Upper lobe of left lung (tissue), 6 donors: Measurements from ENCODE around the gene E2F4. TPM values are rescaled to one million over a fixed set of nuclear protein-coding genes. Genes with fewer than 3 reads are reported as not detected.

Experiments
- ATAC-seq, 2 donors: fragments of 200-7000 bp; cut with Tn5 transposase; one replicate each; pipeline ENCODE4 v1.9.1; 2022; ENCODE audit warnings: mild to moderate bottlenecking in 2 of 2, moderate library complexity in 2 of 2; ENCODE audit not compliant: low FRiP score in 2 of 2
- DNase-seq, 2 donors: peaks; one replicate each; pipeline ENCODE4 v3.0.0-alpha.2; 2019 to 2020
- H3K27ac ChIP-seq, 4 donors: fragments of 200-600 bp; sonication (generic); one replicate each; pipeline ENCODE4 v1.5.1; 2016 to 2019
- H3K27me3 ChIP-seq, 4 donors: fragments of 200-600 bp; sonication (generic); one replicate each; pipeline ENCODE4 v1.5.1; 2017 to 2019
- H3K36me3 ChIP-seq, 4 donors: fragments of 200-600 bp; sonication (generic); one replicate each; pipeline ENCODE4 v1.5.1; 2016 to 2019
- H3K4me1 ChIP-seq, 4 donors: fragments of 200-600 bp; sonication (generic); one replicate each; pipeline ENCODE4 v1.5.1; 2018 to 2019
- H3K4me3 ChIP-seq, 4 donors: fragments of 200-600 bp; sonication (generic); one replicate each; pipeline ENCODE4 v1.5.1; 2017 to 2019; ENCODE audit warnings: mild to moderate bottlenecking in 2 of 4, moderate library complexity in 1 of 4
- H3K9me3 ChIP-seq, 4 donors: fragments of 200-600 bp; sonication (generic); one replicate each; pipeline ENCODE4 v1.5.1; 2018 to 2019
- EP300 ChIP-seq, 4 donors: sonication (generic); formaldehyde crosslinking; IDR thresholded peaks; one replicate each; pipeline ENCODE4 v1.5.1; 2017; ENCODE audit warnings: antibody characterized with exemption in 4 of 4, control low read depth in 2 of 4
- POLR2A ChIP-seq, 4 donors: fragments of 450-650 bp; IDR thresholded peaks; one replicate each; pipeline ENCODE4 v1.5.1; 2016 to 2017; ENCODE audit warnings: antibody characterized with exemption in 4 of 4, mild to moderate bottlenecking in 2 of 4
- POLR2AphosphoS5 ChIP-seq, 2 donors: sonication (generic); formaldehyde crosslinking; IDR thresholded peaks; one replicate each; pipeline ENCODE4 v1.5.1; 2017; ENCODE audit warnings: antibody characterized with exemption in 2 of 2
- WGBS, 2 donors: methylation state at CpG; one replicate each; pipeline ENCODE4 v1.1.5; 2017 to 2018; 5-methylcytosine and 5-hydroxymethylcytosine counted together
- total RNA-seq, 6 donors: library from RNA; depleted of rRNA in 4 of 6; stranded (reverse); fragments of >200 nt in 4 of 6; gene quantifications; one replicate each; pipeline versions ENCODE4 v1.1.0 to v1.2.1, GENCODE V29; 2016 to 2021
- TF ChIP-seq, protein P1 (sequence below), 6 experiments: fragments of 450-650 bp in 4 of 6; fragments of 200-600 bp in 2 of 6; sonication (generic) in 2 of 6; IDR thresholded peaks; one replicate each; pipeline ENCODE4 v1.5.1; 2016 to 2019; ENCODE audit warnings: antibody characterized with exemption in 6 of 6
- donor health status: DM: no; HTN: no; CAD: no; lungs with moderate emphysema.
- donor health status: DM: no; HTN: yes; CAD: no; lungs with severe emphysema.

E2F4 gene
- total RNA-seq, 6 donors from 2014 or later: 55.7 to 124 (median 85.4) TPM

DNA sequence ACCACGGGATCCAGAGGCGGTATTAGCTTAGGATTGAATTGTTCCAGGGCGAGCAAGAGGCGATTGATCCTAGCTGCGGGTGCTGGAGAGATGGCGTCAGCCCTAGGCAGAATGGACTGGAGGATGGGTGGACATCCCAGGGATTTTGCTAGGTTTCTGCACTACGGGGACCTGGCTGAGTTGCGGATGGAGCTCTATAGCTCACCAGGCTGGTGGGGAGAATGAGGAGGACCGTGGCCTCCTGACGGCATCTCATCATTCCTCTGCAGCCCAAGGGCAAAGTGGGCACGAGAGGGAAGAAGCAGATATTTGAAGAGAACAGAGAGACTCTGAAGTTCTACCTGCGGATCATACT, 35.6 kb downstream of the E2F4 start:
- 10 to 12% methylated on average over 11 to 12 of the region's 12 CpGs for WGBS, 2 donors
- peaks cover 36 to 46% (median 42%) of the 10 kb centered on the region in 4 donors for H3K36me3 ChIP-seq
- peak overlapping the region; percentile 81 to 91 (median 88) for H3K27ac ChIP-seq
- no peak for DNase-seq
- no peaks in the 10 kb centered on the region for H3K9me3 ChIP-seq
- ATAC-seq: no peak
- H3K4me1 ChIP-seq: peaks cover 17 to 40% (median 29%) of the 10 kb centered on the region in 4 donors
- peak overlapping the region; percentile 78 to 99 (median 90) for H3K4me3 ChIP-seq
- no peaks in the 10 kb centered on the region for H3K27me3 ChIP-seq
- TF ChIP-seq EP300 (IDR thresholded peaks at IDR 0.05) (no peak), POLR2AphosphoS5 (IDR thresholded peaks at IDR 0.05) (no peak), POLR2A (IDR thresholded peaks at IDR 0.05) (no peak)
- TF ChIP-seq, protein P1, sequence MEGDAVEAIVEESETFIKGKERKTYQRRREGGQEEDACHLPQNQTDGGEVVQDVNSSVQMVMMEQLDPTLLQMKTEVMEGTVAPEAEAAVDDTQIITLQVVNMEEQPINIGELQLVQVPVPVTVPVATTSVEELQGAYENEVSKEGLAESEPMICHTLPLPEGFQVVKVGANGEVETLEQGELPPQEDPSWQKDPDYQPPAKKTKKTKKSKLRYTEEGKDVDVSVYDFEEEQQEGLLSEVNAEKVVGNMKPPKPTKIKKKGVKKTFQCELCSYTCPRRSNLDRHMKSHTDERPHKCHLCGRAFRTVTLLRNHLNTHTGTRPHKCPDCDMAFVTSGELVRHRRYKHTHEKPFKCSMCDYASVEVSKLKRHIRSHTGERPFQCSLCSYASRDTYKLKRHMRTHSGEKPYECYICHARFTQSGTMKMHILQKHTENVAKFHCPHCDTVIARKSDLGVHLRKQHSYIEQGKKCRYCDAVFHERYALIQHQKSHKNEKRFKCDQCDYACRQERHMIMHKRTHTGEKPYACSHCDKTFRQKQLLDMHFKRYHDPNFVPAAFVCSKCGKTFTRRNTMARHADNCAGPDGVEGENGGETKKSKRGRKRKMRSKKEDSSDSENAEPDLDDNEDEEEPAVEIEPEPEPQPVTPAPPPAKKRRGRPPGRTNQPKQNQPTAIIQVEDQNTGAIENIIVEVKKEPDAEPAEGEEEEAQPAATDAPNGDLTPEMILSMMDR (IDR thresholded peaks at IDR 0.05): no peak

DNA sequence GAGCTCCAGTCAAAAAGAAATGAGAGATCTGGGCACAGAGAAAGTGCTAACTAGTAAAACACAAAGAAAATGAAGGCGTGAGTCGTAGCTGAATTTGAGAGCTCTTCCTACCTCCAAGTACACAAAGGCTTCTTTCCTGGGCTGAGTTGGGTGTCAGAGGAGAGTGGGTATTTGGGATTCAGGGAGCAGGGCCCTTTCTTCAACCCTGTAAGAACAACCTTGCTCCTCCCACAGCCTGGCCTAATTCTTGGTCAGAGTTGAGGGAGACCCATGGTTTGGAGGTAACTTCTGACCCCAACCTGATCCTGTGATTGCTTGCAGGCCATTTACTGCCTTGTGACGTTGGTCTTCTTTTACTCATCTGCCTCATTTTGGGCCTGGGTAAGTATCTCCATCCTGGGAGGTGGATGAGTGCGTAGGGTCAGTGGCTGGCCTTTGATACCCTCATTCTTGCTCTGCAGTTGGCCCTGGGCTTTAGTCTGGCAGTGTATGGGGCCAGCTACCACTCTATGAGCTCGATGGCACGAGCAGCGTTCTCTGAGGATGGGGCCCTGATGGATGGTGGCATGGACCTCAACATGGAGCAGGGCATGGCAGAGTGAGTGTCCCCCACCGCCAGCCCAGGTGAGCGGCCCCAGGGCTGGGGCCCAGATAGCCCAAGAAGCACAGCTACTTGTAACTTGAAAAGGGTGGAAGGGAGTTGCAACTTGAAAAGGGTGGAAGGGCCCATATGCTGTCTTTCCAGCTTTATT, 36.3 kb downstream of the E2F4 start:
- Histone ChIP-seq H3K9me3 (no peaks in the 10 kb centered on the region), H3K4me3 (peak overlapping the region in 3 of 4 donors; percentile 86 to 99 (median 93)), H3K27me3 (no peaks in the 10 kb centered on the region), H3K27ac (no peak overlapping the region), H3K36me3 (peaks cover 38 to 53% (median 49%) of the 10 kb centered on the region in 4 donors), H3K4me1 (peaks cover 17 to 40% (median 27%) of the 10 kb centered on the region in 4 donors)
- WGBS, 2 donors: 80 to 88% methylated on average over 7 to 9 of the region's 9 CpGs
- DNase-seq: no peak
- TF ChIP-seq POLR2A (IDR thresholded peaks at IDR 0.05): no peak
- no peak for TF ChIP-seq EP300 (IDR thresholded peaks at IDR 0.05)
- no peak for ATAC-seq

DNA sequence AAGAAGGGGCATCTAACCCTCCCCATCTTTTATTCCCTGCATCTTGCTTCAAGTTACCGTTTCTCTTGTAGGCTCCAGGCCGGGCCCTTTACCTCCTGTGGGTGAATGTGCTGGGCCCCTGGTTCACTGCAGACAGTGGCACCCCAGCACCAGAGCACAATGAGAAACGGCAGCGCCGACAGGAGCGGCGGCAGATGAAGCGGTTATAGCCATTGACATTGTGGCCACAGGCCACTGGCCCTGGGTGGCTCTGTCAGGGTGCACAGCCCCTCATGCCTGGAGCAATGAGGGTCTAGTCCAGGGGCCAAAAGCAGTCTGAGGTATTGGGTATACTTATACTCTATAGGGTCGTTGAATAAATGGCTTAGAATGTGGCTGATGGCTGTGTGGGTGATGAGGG, 37.0 kb downstream of the E2F4 start:
- H3K9me3 ChIP-seq: no peaks in the 10 kb centered on the region
- WGBS, 2 donors: 68 to 81% methylated on average over 3 to 9 of the region's 9 CpGs
- peaks cover 45 to 60% (median 56%) of the 10 kb centered on the region in 4 donors for H3K36me3 ChIP-seq
- H3K27ac ChIP-seq: no peak overlapping the region
- ATAC-seq: no peak
- peaks cover 17 to 35% (median 23%) of the 10 kb centered on the region in 4 donors for H3K4me1 ChIP-seq
- TF ChIP-seq, protein P1 (IDR thresholded peaks at IDR 0.05): no peak
- TF ChIP-seq POLR2AphosphoS5 (IDR thresholded peaks at IDR 0.05) (no peak), EP300 (IDR thresholded peaks at IDR 0.05) (no peak), POLR2A (IDR thresholded peaks at IDR 0.05) (no peak)
- no peak overlapping the region for H3K4me3 ChIP-seq
- H3K27me3 ChIP-seq: no peaks in the 10 kb centered on the region
- DNase-seq: no peak

DNA sequence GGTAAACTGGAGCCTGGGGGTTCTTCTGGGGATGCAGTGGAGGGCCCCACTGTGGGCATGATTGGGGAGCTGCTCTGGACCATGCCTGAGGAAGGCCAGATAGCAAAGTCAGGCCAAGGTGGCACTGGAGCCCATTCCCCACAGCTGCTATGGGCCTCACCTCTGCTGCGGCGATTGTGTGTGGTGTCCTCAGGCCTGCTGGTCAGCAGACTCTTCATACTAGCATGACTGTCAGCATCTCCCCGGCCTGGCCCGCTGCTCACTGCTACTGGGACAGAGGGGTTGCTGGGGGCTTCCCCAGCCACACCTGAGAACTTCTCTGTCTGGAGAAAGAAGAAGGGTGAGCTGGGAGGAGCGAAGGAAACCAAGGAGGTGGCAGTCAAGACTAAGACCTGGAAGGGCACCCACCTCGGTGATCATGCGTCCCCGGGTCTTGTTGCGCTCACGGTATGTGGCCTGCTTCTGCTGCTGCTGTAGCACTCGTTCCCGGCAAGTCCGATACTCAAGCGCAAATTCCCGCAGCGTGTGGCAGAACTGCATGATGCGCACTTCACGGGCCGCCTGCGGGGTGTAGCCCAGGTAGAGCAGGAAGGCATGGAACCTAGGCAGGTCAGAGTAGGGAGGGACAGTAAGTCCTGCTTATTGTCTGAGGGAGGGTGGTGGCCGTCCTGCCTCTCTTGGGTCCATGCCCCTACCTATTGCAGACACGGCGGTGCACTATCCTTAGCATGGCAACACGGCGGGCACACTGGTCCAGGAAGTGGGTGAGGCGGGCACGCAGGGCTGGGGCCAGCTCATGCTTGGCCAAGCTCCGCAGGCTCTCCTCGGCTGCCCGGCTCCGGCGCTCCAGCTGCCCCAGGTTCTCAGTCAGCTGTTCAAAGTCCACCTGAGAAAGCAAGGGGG, 38.2 kb downstream of the E2F4 start:
- peaks cover 57 to 72% (median 68%) of the 10 kb centered on the region in 4 donors for H3K36me3 ChIP-seq
- H3K27me3 ChIP-seq: no peaks in the 10 kb centered on the region
- no peak overlapping the region for H3K27ac ChIP-seq
- ATAC-seq (no peak), DNase-seq (peak in 1 of 2 donors; percentile 77)
- no peak overlapping the region for H3K4me3 ChIP-seq
- 93% methylated on average over 23 to 27 of the region's 32 CpGs for WGBS, 2 donors
- peaks cover 17 to 27% (median 17%) of the 10 kb centered on the region in 4 donors for H3K4me1 ChIP-seq
- no peaks in the 10 kb centered on the region for H3K9me3 ChIP-seq
- TF ChIP-seq, protein P1 (IDR thresholded peaks at IDR 0.05): no peak
- TF ChIP-seq EP300 (IDR thresholded peaks at IDR 0.05) (no peak), POLR2AphosphoS5 (IDR thresholded peaks at IDR 0.05) (no peak)
